K562 (cell line): ENCODE results near the gene ECSCR. TPM values are rescaled to one million over a fixed set of nuclear protein-coding genes. Genes with fewer than 3 reads are reported as not detected.

Experiments used
- CBX3 ChIP-seq, 2 experiments: IDR thresholded peaks; 1 replicate in 1 of 2; 2 replicates in 1 of 2; pipeline ENCODE4 v1.6.1; 2012; ENCODE audit warnings: inconsistent platforms in 2 of 2, low read length in 2 of 2, borderline replicate concordance in 1 of 2, control low read depth in 1 of 2
- CREBBP ChIP-seq: IDR thresholded peaks from one replicate; pipeline ENCODE4 v1.6.1; 2012; ENCODE audit warnings: low read depth, mild to moderate bottlenecking, control low read depth, inconsistent platforms, low read length
- GTF2E2 ChIP-seq: fragments of 200-800 bp; sonication (Bioruptor generic); IDR thresholded peaks from 2 replicates; pipeline ENCODE4 v1.6.1; 2016; ENCODE audit warnings: missing genetic modification characterization, missing compliant biosample characterization
- HDAC8 ChIP-seq: fragments of 450-650 bp; IDR thresholded peaks from 2 replicates; pipeline ENCODE4 v1.6.1; 2016; ENCODE audit warnings: mild to moderate bottlenecking, missing genetic modification characterization, moderate library complexity, missing compliant biosample characterization
- KAT7 ChIP-seq: sonication (generic); formaldehyde crosslinking; IDR thresholded peaks from 2 replicates; pipeline ENCODE4 v1.8.0; 2022; ENCODE audit warnings: missing genetic modification reagents, mild to moderate bottlenecking, borderline replicate concordance
- MEF2D ChIP-seq: conservative IDR thresholded peaks from 2 replicates; pipeline ENCODE4 v1.6.1; 2016; ENCODE audit warnings: low read depth, missing genetic modification characterization, missing compliant biosample characterization
- PML ChIP-seq: IDR thresholded peaks from 2 replicates; pipeline ENCODE4 v1.6.1; 2012; ENCODE audit warnings: low read length, inconsistent platforms
- POLR2A ChIP-seq: fragments of 450-650 bp; conservative IDR thresholded peaks from 2 replicates; pipeline ENCODE4 v1.6.1; 2016
- RFX7 ChIP-seq: fragments of 250-450 bp; sonication (Bioruptor Pico); IDR thresholded peaks from 2 replicates; pipeline ENCODE4 v1.5.1; 2021; ENCODE audit warnings: mild to moderate bottlenecking
- RUNX1 ChIP-seq: sonication (generic); IDR thresholded peaks from 2 replicates; pipeline ENCODE4 v1.6.1; 2016; ENCODE audit warnings: antibody characterized with exemption, low read depth
- SIN3A ChIP-seq, 2 experiments: fragments of 150-350 bp in 1 of 2; IDR thresholded peaks; 2 replicates each; pipeline ENCODE4 v1.6.1; 2011 to 2016; ENCODE audit warnings: borderline replicate concordance in 2 of 2, low read depth in 2 of 2, low read length in 2 of 2, mild to moderate bottlenecking in 2 of 2, moderate library complexity in 2 of 2; ENCODE audit not compliant: control insufficient read depth in 1 of 2
- TAL1 ChIP-seq: fragments of 450-650 bp; IDR thresholded peaks from 2 replicates; pipeline ENCODE4 v1.6.1; 2016; ENCODE audit warnings: mild to moderate bottlenecking
- TBP ChIP-seq: optimal IDR thresholded peaks from 2 replicates; pipeline ENCODE3; 2011; ENCODE audit warnings: low read depth, low read length, improper control_type of control experiment
- ZNF449 ChIP-seq: fragments of 250-450 bp; sonication (Bioruptor Pico); IDR thresholded peaks from 2 replicates; pipeline ENCODE4 v1.8.0; 2022; ENCODE audit warnings: moderate library complexity, mild to moderate bottlenecking, inconsistent platforms
- ZNF780A ChIP-seq: fragments of 250-450 bp; sonication (Bioruptor Pico); IDR thresholded peaks from 2 replicates; pipeline ENCODE4 v1.5.0; 2021; ENCODE audit warnings: mild to moderate bottlenecking
- ZNF79 ChIP-seq: fragments of 250-450 bp; sonication (Bioruptor Pico); IDR thresholded peaks from 2 replicates; pipeline ENCODE4 v1.4.0; 2020; ENCODE audit warnings: low read depth, mild to moderate bottlenecking, moderate library complexity
- ZSCAN32 ChIP-seq: fragments of 450-650 bp; formaldehyde crosslinking; IDR thresholded peaks from 2 replicates; pipeline ENCODE4 v1.4.0; 2020; ENCODE audit warnings: mild to moderate bottlenecking, moderate library complexity
- polyA plus RNA-seq, 8 experiments: library from polyadenylated mRNA; depleted of rRNA in 4 of 8; stranded (reverse) in 5 of 8; unstranded in 3 of 8; fragments of >200 nt; fragmentation: Nextera tagmentation in 2 of 8; fragmentation: Illumina TruSeq in 1 of 8; extraction: Ambion mirVana in 2 of 8; extraction: Trizol in 1 of 8; gene quantifications; 2 replicates each; pipeline versions ENCODE4 v1.2.1 to v1.2.3, GENCODE V29; 2011 to 2014; ENCODE audit warnings: inconsistent platforms in 1 of 8, missing spikeins in 1 of 8
- total RNA-seq, 7 experiments: library from RNA; depleted of rRNA in 6 of 7; stranded (reverse); fragments of >200 nt in 6 of 7; fragmentation: Illumina TruSeq in 2 of 7; extraction: Trizol in 2 of 7; gene quantifications; 2 replicates each; pipeline versions ENCODE4 v1.2.1 to v1.2.3, GENCODE V29; 2011 to 2021; ENCODE audit warnings: low replicate concordance in 1 of 7
- TF ChIP-seq, protein P1 (sequence below): fragments of 250-450 bp; sonication (Bioruptor Pico); IDR thresholded peaks from 2 replicates; pipeline ENCODE4 v1.9.0; 2021; ENCODE audit warnings: mild to moderate bottlenecking
- TF ChIP-seq, protein P2 (sequence below): fragments of 250-450 bp; sonication (Bioruptor Pico); IDR thresholded peaks from 2 replicates; pipeline ENCODE4 v1.8.0; 2021; ENCODE audit warnings: moderate library complexity, mild to moderate bottlenecking, inconsistent platforms
- TF ChIP-seq, protein P3 (sequence below): fragments of 250-450 bp; sonication (Bioruptor Pico); IDR thresholded peaks from 2 replicates; pipeline ENCODE4 v1.5.0; 2020; ENCODE audit warnings: mild to moderate bottlenecking, borderline replicate concordance
- TF ChIP-seq, protein P4 (sequence below): sonication (generic); formaldehyde crosslinking; IDR thresholded peaks from 2 replicates; pipeline ENCODE4 v1.8.1; 2023; ENCODE audit warnings: mild to moderate bottlenecking, missing genetic modification reagents

Gene ECSCR
- total and polyA plus RNA-seq, 9 of the 15 experiments (the other 6 are each of a cell fraction or from before 2014, with no cell fraction given), result 0.10 to 0.25 (median 0.13) TPM; not detected in 6

DNA sequence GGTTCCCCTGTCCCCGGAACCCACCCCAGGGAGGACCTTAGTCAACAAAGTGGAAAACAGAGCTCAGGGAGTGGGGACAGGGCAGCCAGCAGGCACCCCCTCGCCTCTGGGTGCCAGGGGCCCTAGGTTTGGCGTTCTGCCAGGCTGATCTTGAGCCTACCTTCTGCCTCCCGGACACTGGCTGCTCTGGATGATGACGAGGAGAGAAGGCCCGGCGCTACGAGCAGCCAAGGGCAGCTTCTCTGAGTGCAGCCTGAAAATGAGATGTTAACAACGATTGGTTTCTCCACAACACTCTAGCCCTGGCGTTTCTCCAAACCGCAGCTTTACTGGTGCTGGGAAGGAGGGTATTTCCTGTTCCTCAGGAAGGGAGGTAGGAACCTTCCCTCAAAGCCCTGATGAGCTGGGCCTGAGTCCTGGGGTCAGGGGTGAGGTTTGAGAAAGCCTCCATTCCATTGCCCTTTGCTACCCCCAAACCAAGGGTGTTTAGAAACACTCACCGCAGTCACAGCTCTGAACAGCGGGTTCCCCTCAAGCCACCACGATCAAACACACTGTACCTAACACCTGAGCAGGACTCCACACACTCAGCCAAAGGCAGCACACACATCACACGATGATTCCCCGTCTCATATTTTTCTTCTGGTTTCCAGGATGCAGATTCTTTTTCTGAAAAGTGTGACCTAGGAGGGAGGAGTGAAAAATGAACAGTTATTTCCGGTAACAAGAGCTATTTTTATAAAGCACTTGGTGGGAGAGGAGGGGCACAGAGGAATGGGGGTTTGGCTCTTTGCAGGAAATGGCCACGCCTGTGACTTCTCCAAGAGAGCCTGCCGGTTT lies 19.7 kb upstream of the ECSCR start, which contains the start of gene STING1 (continued):
- TF ChIP-seq, protein P1, sequence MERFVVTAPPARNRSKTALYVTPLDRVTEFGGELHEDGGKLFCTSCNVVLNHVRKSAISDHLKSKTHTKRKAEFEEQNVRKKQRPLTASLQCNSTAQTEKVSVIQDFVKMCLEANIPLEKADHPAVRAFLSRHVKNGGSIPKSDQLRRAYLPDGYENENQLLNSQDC (CRISPR knock-in tag), result no peak
- TF ChIP-seq ZNF79 (CRISPR knock-in tag), result peak; percentile 73; the same call in 1 of the 2 replicates
- TF ChIP-seq MEF2D (tag), result peak; percentile 77
- TF ChIP-seq TAL1, result no peak
- 0 out of 2 replicates have a peak, but pooled peaks have one; percentile 6 for TF ChIP-seq ZSCAN32 (CRISPR knock-in tag)
- no peak for TF ChIP-seq RFX7
- TF ChIP-seq KAT7 (CRISPR knock-in tag), result no peak
- TF ChIP-seq HDAC8 (tag), result peak; percentile 53; the same call in 1 of the 2 replicates
- peak; percentile 68 for TF ChIP-seq TBP
- TF ChIP-seq SIN3A (IDR thresholded peaks at IDR 0.05; ENCODE audit: borderline replicate concordance in 2 of 2, control insufficient read depth in 1 of 2, low read depth in 2 of 2, low read length in 2 of 2), result no peak
- TF ChIP-seq CREBBP, result no peak
- TF ChIP-seq, protein P2, sequence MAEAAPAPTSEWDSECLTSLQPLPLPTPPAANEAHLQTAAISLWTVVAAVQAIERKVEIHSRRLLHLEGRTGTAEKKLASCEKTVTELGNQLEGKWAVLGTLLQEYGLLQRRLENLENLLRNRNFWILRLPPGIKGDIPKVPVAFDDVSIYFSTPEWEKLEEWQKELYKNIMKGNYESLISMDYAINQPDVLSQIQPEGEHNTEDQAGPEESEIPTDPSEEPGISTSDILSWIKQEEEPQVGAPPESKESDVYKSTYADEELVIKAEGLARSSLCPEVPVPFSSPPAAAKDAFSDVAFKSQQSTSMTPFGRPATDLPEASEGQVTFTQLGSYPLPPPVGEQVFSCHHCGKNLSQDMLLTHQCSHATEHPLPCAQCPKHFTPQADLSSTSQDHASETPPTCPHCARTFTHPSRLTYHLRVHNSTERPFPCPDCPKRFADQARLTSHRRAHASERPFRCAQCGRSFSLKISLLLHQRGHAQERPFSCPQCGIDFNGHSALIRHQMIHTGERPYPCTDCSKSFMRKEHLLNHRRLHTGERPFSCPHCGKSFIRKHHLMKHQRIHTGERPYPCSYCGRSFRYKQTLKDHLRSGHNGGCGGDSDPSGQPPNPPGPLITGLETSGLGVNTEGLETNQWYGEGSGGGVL (CRISPR knock-in tag), result no peak
- TF ChIP-seq ZNF780A, result no peak
- peak; percentile 51; the same call in 1 of the 2 replicates for TF ChIP-seq GTF2E2 (tag)
- TF ChIP-seq ZNF449, result peak; percentile 74; the same call in 1 of the 2 replicates
- no peak; a peak in 1 of 3 replicates for TF ChIP-seq CBX3 (IDR thresholded peaks at IDR 0.05; ENCODE audit: borderline replicate concordance in 1 of 2, low read length in 2 of 2)
- TF ChIP-seq PML, result peak; percentile 13; the same call in 1 of the 2 replicates
- peak; percentile 76 for TF ChIP-seq POLR2A
- TF ChIP-seq, protein P3, sequence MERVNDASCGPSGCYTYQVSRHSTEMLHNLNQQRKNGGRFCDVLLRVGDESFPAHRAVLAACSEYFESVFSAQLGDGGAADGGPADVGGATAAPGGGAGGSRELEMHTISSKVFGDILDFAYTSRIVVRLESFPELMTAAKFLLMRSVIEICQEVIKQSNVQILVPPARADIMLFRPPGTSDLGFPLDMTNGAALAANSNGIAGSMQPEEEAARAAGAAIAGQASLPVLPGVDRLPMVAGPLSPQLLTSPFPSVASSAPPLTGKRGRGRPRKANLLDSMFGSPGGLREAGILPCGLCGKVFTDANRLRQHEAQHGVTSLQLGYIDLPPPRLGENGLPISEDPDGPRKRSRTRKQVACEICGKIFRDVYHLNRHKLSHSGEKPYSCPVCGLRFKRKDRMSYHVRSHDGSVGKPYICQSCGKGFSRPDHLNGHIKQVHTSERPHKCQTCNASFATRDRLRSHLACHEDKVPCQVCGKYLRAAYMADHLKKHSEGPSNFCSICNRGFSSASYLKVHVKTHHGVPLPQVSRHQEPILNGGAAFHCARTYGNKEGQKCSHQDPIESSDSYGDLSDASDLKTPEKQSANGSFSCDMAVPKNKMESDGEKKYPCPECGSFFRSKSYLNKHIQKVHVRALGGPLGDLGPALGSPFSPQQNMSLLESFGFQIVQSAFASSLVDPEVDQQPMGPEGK (CRISPR knock-in tag), result peak; percentile 56; the same call in 1 of the 2 replicates
- TF ChIP-seq RUNX1, result no peak
- TF ChIP-seq, protein P4, sequence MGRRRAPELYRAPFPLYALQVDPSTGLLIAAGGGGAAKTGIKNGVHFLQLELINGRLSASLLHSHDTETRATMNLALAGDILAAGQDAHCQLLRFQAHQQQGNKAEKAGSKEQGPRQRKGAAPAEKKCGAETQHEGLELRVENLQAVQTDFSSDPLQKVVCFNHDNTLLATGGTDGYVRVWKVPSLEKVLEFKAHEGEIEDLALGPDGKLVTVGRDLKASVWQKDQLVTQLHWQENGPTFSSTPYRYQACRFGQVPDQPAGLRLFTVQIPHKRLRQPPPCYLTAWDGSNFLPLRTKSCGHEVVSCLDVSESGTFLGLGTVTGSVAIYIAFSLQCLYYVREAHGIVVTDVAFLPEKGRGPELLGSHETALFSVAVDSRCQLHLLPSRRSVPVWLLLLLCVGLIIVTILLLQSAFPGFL, result no peak
